AG09309 (cell line): Measurements from ENCODE around the gene SEC14L2.

Experiments used
- DNase-seq: peaks from one replicate; pipeline ENCODE4 v3.0.0-alpha.2; 2010; ENCODE audit warnings: low read depth
- H3K4me3 ChIP-seq: 2 replicates; pipeline ENCODE4 v1.5.1; 2011; ENCODE audit warnings: mild to moderate bottlenecking, low read depth, low read length, moderate library complexity; ENCODE audit not compliant: control insufficient read depth
- TF ChIP-seq, protein P1 (sequence below): IDR thresholded peaks from 2 replicates; pipeline ENCODE4 v1.5.1; 2011; ENCODE audit warnings: mild to moderate bottlenecking, low read depth, low read length, inconsistent platforms; ENCODE audit not compliant: insufficient read depth, control insufficient read depth; ENCODE audit errors: missing control alignments

Gene SEC14L2

DNA sequence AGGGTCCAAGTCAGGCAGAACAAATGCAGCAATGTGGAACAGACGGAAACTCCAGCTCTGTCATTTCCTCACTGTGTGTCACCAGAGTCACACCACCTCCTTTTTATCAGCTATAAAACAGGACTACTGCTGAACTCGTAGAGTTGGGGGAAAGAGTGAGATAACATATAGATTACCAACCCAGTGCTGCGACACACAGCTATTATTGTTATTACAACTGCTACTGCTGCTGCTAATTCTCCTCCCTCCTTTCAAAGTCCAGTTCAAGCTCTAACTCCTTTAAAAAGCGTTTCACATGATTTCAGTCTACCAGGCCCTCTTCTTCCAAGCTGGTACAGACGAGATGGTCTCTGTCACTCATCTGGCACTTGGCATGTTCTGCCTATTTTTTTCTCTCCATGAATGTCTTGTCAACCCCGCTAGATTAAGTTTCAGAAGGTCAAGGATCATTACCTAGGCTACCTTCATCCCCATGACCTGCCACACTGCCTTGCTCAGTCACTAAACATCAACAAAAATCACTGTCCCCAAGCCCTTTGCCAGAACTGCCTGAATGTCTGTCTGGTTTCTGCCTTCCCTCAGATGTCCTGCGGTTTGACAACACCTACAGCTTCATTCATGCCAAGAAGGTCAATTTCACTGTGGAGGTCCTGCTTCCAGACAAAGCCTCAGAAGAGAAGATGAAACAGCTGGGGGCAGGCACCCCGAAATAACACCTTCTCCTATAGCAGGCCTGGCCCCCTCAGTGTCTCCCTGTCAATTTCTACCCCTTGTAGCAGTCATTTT, 25.1 kb downstream of the SEC14L2 start:
- TF ChIP-seq, protein P1, sequence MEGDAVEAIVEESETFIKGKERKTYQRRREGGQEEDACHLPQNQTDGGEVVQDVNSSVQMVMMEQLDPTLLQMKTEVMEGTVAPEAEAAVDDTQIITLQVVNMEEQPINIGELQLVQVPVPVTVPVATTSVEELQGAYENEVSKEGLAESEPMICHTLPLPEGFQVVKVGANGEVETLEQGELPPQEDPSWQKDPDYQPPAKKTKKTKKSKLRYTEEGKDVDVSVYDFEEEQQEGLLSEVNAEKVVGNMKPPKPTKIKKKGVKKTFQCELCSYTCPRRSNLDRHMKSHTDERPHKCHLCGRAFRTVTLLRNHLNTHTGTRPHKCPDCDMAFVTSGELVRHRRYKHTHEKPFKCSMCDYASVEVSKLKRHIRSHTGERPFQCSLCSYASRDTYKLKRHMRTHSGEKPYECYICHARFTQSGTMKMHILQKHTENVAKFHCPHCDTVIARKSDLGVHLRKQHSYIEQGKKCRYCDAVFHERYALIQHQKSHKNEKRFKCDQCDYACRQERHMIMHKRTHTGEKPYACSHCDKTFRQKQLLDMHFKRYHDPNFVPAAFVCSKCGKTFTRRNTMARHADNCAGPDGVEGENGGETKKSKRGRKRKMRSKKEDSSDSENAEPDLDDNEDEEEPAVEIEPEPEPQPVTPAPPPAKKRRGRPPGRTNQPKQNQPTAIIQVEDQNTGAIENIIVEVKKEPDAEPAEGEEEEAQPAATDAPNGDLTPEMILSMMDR, result no peak
- no peak for DNase-seq
- H3K4me3 ChIP-seq, result no peak overlapping the region

DNA sequence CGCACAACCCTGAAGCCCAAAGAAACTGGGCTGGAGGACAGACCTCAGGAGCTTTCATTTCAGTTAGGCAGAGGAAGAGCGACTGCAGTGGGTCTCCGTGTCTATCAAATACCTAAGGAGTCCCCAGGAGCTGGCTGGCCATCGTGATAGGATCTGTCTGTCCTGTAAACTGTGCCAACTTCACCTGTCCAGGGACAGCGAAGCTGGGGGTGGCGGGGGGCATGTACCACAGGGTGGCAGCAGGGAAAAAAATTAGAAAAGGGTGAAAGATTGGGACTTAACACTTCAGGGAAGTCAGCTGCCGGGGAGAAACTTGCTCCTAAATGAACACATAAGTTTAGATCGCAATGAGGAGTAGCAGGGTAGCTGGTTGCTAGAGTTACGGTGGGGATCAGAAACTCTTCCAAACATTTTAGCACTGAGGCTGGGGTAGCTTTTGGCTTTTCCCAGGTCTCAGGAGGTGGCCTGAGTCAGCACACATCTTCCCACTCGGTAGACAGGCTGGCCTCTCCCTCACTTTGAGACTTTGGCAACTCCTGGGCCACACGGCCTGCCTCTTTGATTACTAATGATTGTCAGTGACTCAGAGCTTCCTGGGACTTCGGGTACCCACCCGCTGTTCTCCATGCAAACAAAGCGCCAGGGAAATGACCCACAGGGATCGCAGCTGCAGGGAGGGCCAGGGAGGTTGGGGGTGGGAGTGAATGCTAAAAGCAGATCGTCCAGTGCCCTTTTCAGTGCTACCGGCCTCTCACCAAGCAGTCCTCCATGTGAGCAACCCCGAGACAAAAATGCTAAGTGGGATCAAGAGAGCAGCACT, 25.9 kb downstream of the SEC14L2 start:
- peak; percentile 81 for DNase-seq
- TF ChIP-seq, protein P1, result peak; percentile 4
- peak overlapping the region; percentile 46 for H3K4me3 ChIP-seq

DNA sequence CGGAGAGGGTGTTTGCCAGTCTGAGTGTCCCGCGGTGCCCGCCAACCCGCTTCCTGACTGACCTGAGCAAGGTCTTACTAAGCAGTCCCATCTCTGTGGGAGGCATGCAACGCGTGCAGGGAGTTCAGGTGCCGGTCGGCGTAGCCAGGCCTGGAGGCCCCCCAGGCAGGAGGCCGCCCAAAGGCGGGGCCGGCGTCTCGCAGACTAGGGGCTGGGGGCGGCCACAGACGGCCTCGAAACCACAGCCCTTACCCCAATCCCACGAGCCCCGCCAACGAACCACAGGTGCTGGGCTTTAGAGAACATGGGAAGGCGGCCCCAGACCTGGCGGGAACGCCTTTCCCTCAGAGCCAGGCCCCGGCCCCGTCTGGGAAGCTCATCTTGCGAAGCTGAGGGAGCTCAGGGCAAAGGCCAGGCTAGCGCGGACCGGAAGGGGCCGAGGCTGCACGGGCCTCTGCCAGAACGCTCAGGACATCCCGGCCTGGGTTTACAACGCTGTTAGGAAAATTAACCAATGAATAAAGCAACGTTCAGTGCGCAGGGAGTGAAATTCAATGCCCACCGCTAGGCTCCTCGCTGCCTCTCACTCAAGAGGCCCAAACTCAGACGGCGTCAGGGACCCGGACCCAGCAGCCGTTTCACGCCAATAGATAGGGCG, 26.6 kb downstream of the SEC14L2 start:
- peak overlapping the region; percentile 46 for H3K4me3 ChIP-seq
- TF ChIP-seq, protein P1, result no peak
- no peak for DNase-seq

DNA sequence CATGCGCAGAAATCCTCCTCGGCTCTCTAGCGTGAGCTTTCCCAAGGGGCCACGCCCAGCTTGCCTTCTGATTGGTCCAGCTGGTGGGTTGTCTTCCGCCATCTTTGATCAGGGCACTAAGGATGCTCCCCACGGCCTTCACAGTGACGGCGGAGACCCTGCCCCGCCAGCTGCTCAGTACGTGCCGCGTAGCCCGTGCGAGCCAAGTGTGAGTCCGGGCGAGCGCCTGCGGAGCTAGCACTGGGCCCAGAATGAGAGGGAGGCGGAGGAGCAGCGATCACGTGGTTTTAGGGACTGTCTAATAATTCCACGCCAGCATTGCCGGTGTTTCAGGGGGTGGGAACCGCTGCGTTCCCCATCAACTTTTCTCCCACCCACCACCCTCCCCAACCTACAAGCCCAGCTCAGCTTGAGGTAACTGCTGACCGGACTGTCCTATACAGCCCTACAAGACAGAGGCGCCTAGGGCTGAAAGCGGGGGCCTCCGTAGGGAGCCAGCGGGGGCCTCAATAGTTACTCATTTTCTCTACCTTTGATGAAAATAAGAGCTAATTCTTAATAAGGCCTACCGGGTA, 27.2 kb downstream of the SEC14L2 start:
- peak overlapping the region; percentile 46 for H3K4me3 ChIP-seq
- TF ChIP-seq, protein P1, result no peak
- peak; percentile 99 for DNase-seq

DNA sequence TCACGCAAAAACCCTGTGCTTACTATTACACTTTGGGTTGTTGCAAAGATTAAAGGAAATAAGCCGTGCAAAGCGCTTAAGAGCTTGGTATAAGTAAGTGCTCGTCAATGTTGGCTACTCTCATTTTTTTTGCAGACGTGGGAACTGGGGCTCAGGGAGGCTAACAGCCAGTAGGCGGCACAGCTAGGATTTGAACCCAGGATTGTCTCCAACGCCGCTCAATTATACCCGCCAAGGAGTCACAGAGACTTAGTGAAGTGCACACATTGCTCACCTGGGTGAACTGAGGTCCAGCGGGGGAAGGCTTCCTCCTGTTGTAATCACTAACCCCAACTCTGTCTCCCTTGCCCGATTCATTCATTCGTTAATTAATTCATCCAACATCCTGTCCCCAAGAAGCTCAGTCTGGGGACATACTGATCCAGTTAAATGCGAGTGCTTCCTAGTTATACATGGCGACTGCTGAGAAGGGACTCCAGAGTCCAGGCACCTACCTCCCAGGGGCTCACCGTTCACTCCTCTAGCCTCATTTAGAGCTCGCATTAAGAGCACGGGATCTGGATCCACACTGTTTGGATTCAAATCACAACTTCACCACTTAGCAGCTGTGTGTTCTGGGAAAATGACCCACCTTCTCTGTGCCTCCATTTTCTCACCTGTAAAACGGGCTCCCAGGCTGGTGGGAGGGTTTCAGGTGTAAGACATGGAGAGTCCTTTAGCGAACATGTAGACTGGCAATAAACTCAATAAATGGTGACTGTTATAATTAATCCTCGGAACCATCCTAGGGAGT, 27.9 kb downstream of the SEC14L2 start:
- DNase-seq, result no peak
- TF ChIP-seq, protein P1, result peak; percentile 12
- H3K4me3 ChIP-seq, result peak overlapping the region; percentile 62

- H3K4me3 ChIP-seq, result peak overlapping the region; percentile 62
- DNase-seq, result no peak
- TF ChIP-seq, protein P1, result no peak
Observed at GRCh38 chr22:30425327-30425615, 28.5 kb downstream of the SEC14L2 start.
